Eye (tissue), 1 donor: ENCODE data around the gene KRTAP6-2.

Experiments used
- DNase-seq: peaks from one replicate; pipeline ENCODE4 v3.0.0-alpha.2; 2015

Gene KRTAP6-2

GRCh38 chr21:30563630-30564029 is 35.1 kb downstream of the KRTAP6-2 start:
- DNase-seq: no peak

DNA sequence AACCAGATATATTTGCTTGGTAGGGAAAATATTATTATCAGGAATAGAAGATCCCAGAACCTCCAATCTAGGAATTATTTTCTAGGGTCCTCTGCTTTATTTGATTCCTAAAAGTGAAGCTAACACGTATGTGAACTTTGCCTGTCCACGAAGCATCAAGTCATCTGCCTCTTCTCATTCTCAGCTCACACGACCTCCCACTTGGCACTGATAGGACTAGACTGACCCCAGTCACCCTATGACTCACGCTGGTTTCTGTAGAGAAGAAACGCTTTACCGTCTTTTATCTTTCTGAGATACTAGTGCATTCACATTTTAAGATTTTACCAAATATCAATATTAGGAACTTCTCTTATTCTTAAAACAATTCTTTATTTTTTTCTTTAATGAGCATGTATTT is 35.6 kb downstream of the KRTAP6-2 start:
- no peak for DNase-seq

GRCh38 chr21:30561957-30562356 is 36.7 kb downstream of the KRTAP6-2 start:
- no peak for DNase-seq

GRCh38 chr21:30561264-30561895 is 37.3 kb downstream of the KRTAP6-2 start, which contains the start of gene KRTAP19-7:
TSS of gene KRTAP19-7 (minus strand) at chr21:30561314. CDS start at chr21:30561289, 25 bp downstream.
- no peak for DNase-seq

- no peak for DNase-seq
Measured at GRCh38 chr21:30555095-30555494, 43.6 kb downstream of the KRTAP6-2 start.

DNA sequence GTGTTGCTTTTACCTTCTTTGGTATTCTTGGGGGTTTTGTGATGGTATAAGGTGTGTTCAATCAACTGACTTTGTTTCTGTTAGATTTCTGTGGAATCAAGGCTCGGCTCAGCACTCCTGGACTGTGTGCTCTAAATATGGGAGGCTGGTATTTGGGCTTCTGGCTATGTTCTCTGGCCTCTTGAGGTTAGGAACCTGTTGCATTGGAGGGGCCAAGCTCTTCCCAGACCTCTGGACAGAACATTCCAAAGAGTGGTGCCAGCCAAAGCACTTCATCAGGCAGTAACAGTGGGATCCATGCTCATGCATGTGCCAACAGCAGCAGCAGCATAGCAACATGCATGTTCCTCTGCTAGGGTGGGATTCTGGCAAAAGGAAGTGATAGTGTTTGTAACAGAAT is 45.9 kb downstream of the KRTAP6-2 start:
- DNase-seq: no peak
